Measurements from ENCODE around the gene NAV2.
A peak's percentile ranks its signal among the peaks of the same experiment; 100 is the strongest.

- no peak for TF ChIP-seq CTCF (IDR thresholded peaks at IDR 0.05)
- TF ChIP-seq REST (IDR thresholded peaks at IDR 0.05; ENCODE audit: insufficient read depth in 1 of 2, low read depth in 2 of 2, low read length in 1 of 2): 0 out of 4 replicates have a peak, but pooled peaks of 1 of the 2 experiments have one; percentile 20
- TF ChIP-seq POLR2AphosphoS5 (IDR thresholded peaks at IDR 0.05; ENCODE audit: low read depth, low read length): peak; percentile 88
Measured at GRCh38 chr11:19712281-19713195, at the start of gene NAV2.
